HG03469 (cell line): ENCODE data around the gene BRINP3.

ENCODE experiments used
- ATAC-seq: cut with Tn5 transposase; IDR thresholded peaks from one replicate; pipeline ENCODE4 v1.9.1; 2021; ENCODE audit warnings: mild to moderate bottlenecking, moderate library complexity, moderate number of reproducible peaks; ENCODE audit not compliant: unreplicated experiment

BRINP3 gene

GRCh38 chr1:190327271-190327670 is 150.4 kb downstream of the BRINP3 start:
- no peak for ATAC-seq

- ATAC-seq, result no peak
These were observed 154.1 kb downstream of the BRINP3 start for GRCh38 chr1:190323530-190323929.

- no peak for ATAC-seq
These were observed 155.4 kb downstream of the BRINP3 start for GRCh38 chr1:190322274-190322673.

- no peak for ATAC-seq
These were observed 156.7 kb downstream of the BRINP3 start for GRCh38 chr1:190320952-190321351.

- ATAC-seq, result no peak
These were observed 164.9 kb downstream of the BRINP3 start for GRCh38 chr1:190312763-190313162.

GRCh38 chr1:190303501-190303900 is 174.2 kb downstream of the BRINP3 start:
- ATAC-seq, result no peak

GRCh38 chr1:190296453-190296852 is 181.2 kb downstream of the BRINP3 start:
- no peak for ATAC-seq

GRCh38 chr1:190289897-190290296 is 187.8 kb downstream of the BRINP3 start:
- ATAC-seq, result no peak

- ATAC-seq, result no peak
These were observed 191.6 kb downstream of the BRINP3 start for GRCh38 chr1:190286111-190286510.

GRCh38 chr1:190277107-190277506 is 200.6 kb downstream of the BRINP3 start:
- no peak for ATAC-seq

GRCh38 chr1:190274721-190275120 is 202.9 kb downstream of the BRINP3 start:
- ATAC-seq, result no peak

- no peak for ATAC-seq
These were observed 204.5 kb downstream of the BRINP3 start for GRCh38 chr1:190273161-190273560.

GRCh38 chr1:190262538-190262937 is 215.1 kb downstream of the BRINP3 start:
- ATAC-seq, result no peak

GRCh38 chr1:190259424-190259823 is 218.2 kb downstream of the BRINP3 start:
- ATAC-seq, result no peak

GRCh38 chr1:190258003-190258402 is 219.7 kb downstream of the BRINP3 start:
- ATAC-seq, result no peak

- ATAC-seq, result no peak
These were observed 225.6 kb downstream of the BRINP3 start for GRCh38 chr1:190252046-190252445.

GRCh38 chr1:190250368-190250767 is 227.3 kb downstream of the BRINP3 start:
- ATAC-seq, result no peak

- no peak for ATAC-seq
These were observed 233.3 kb downstream of the BRINP3 start for GRCh38 chr1:190244406-190244805.

GRCh38 chr1:190243056-190243455 is 234.6 kb downstream of the BRINP3 start:
- ATAC-seq, result no peak

- ATAC-seq, result no peak
These were observed 251.7 kb downstream of the BRINP3 start for GRCh38 chr1:190226006-190226405.

- no peak for ATAC-seq
These were observed 265.2 kb downstream of the BRINP3 start for GRCh38 chr1:190212450-190212849.

- no peak for ATAC-seq
These were observed 269.9 kb downstream of the BRINP3 start for GRCh38 chr1:190207733-190208132.

GRCh38 chr1:190205713-190206112 is 272.0 kb downstream of the BRINP3 start:
- ATAC-seq, result no peak

GRCh38 chr1:190196020-190196419 is 281.6 kb downstream of the BRINP3 start:
- no peak for ATAC-seq
